ENCODE data around the gene PRKAR1B.

The PRKAR1B gene

GRCh38 chr7:691361-692045 lies 35.6 kb downstream of the PRKAR1B start:
- no peak for DNase-seq (ENCODE audit: low read depth)

- no peak for DNase-seq (ENCODE audit: low read depth)
These were observed 36.4 kb downstream of the PRKAR1B start for GRCh38 chr7:690478-691360.

- DNase-seq (ENCODE audit: low read depth) = no peak
These were observed 41.5 kb downstream of the PRKAR1B start for GRCh38 chr7:685540-685939.

- no peak for DNase-seq (ENCODE audit: low read depth)
These were observed 42.7 kb downstream of the PRKAR1B start for GRCh38 chr7:684416-684815.

- no peak for DNase-seq (ENCODE audit: low read depth)
These were observed 43.4 kb downstream of the PRKAR1B start for GRCh38 chr7:683526-684205.

GRCh38 chr7:682810-683209 lies 44.3 kb downstream of the PRKAR1B start:
- DNase-seq (ENCODE audit: low read depth) = no peak

GRCh38 chr7:681551-682307 lies 45.4 kb downstream of the PRKAR1B start:
- no peak for DNase-seq (ENCODE audit: low read depth)

- DNase-seq (ENCODE audit: low read depth) = no peak
These were observed 46.5 kb downstream of the PRKAR1B start for GRCh38 chr7:680411-681127.

- DNase-seq (ENCODE audit: low read depth) = no peak
These were observed 50.1 kb downstream of the PRKAR1B start for GRCh38 chr7:676972-677385.

GRCh38 chr7:676246-676971 lies 50.7 kb downstream of the PRKAR1B start:
- DNase-seq (ENCODE audit: low read depth) = no peak

GRCh38 chr7:674454-675410 lies 52.3 kb downstream of the PRKAR1B start:
- DNase-seq (ENCODE audit: low read depth) = no peak

- DNase-seq (ENCODE audit: low read depth) = no peak
These were observed 53.2 kb downstream of the PRKAR1B start for GRCh38 chr7:673681-674453.

- no peak for DNase-seq (ENCODE audit: low read depth)
These were observed 54.2 kb downstream of the PRKAR1B start for GRCh38 chr7:672891-673290.

GRCh38 chr7:671415-672042 lies 55.6 kb downstream of the PRKAR1B start:
- no peak for DNase-seq (ENCODE audit: low read depth)

GRCh38 chr7:670501-671390 lies 56.3 kb downstream of the PRKAR1B start:
- DNase-seq (ENCODE audit: low read depth) = no peak

- no peak for DNase-seq (ENCODE audit: low read depth)
These were observed 58.1 kb downstream of the PRKAR1B start for GRCh38 chr7:668958-669357.
